SK-N-SH (cell line): Measurements from ENCODE around the gene STK35. TPM values are rescaled to one million over a fixed set of nuclear protein-coding genes. Genes with fewer than 3 reads are reported as not detected.

Experiments
- CTCF ChIA-PET: fragments of 300-600, 350-600 bp; formaldehyde crosslinking; extraction: SDS; loops from one replicate; lab custom pipeline; 2021; lab: Yijun Ruan, JAX
- POLR2A ChIA-PET: fragments of 350-600 bp; sonication (Branson Sonifier 250); formaldehyde crosslinking; extraction: SDS; loops from one replicate; lab custom pipeline; 2020; ENCODE audit warnings: antibody characterized with exemption, inconsistent platforms; lab: Yijun Ruan, JAX
- DNase-seq: peaks from one replicate; pipeline ENCODE4 v3.0.0; 2012
- H2AFZ ChIP-seq: fragments of 200-600 bp; sonication (generic); 2 replicates; pipeline ENCODE4 v1.8.1; 2016; ENCODE audit warnings: antibody characterized with exemption, mild to moderate bottlenecking, low read depth
- H3F3A ChIP-seq: fragments of 200-600 bp; sonication (generic); replicated peaks from 2 replicates; pipeline ENCODE3; 2016; ENCODE audit warnings: antibody characterized with exemption, mild to moderate bottlenecking; ENCODE audit not compliant: insufficient read depth
- H3K27ac ChIP-seq, 2 experiments: fragments of 200-500 bp in 1 of 2; fragments of 200-600 bp in 1 of 2; sonication (Bioruptor generic) in 1 of 2; sonication (generic), shearing (Covaris generic) in 1 of 2; 2 replicates each; pipeline versions ENCODE4 v1.5.1 to v1.6.1; 2014 to 2016; ENCODE audit warnings: low read depth in 2 of 2, inconsistent platforms in 1 of 2, low read length in 1 of 2, mild to moderate bottlenecking in 1 of 2, mixed read lengths in 1 of 2
- H3K27me3 ChIP-seq: fragments of 200-600 bp; sonication (generic), shearing (Covaris generic); 2 replicates; pipeline ENCODE4 v1.6.1; 2016; ENCODE audit warnings: mixed run types; ENCODE audit not compliant: insufficient read depth
- H3K36me3 ChIP-seq, 2 experiments: fragments of 200-500 bp in 1 of 2; fragments of 200-600 bp in 1 of 2; sonication (Bioruptor generic) in 1 of 2; sonication (generic) in 1 of 2; replicated peaks in 1 of 2; 2 replicates each; pipeline versions ENCODE3 to v1.5.1; 2014 to 2016; ENCODE audit warnings: low read length in 1 of 2, mild to moderate bottlenecking in 1 of 2; ENCODE audit not compliant: insufficient read depth in 2 of 2, control insufficient read depth in 1 of 2
- H3K4me1 ChIP-seq, 2 experiments: fragments of 200-500 bp in 1 of 2; fragments of 200-600 bp in 1 of 2; sonication (Bioruptor generic) in 1 of 2; sonication (generic), shearing (Covaris generic) in 1 of 2; 2 replicates each; pipeline versions ENCODE4 v1.5.1 to v1.6.1; 2014 to 2016; ENCODE audit warnings: low read depth in 1 of 2, low read length in 1 of 2, mixed run types in 1 of 2; ENCODE audit not compliant: insufficient read depth in 2 of 2, control insufficient read depth in 1 of 2
- H3K4me2 ChIP-seq: fragments of 200-600 bp; sonication (generic), shearing (Covaris generic); 2 replicates; pipeline ENCODE4 v1.6.1; 2017; ENCODE audit warnings: mixed run types
- H3K4me3 ChIP-seq, 2 experiments: fragments of 200-500 bp in 1 of 2; fragments of 200-600 bp in 1 of 2; sonication (Bioruptor generic) in 1 of 2; sonication (generic), shearing (Covaris generic) in 1 of 2; 2 replicates each; pipeline versions ENCODE4 v1.5.1 to v1.8.1; 2014 to 2016; ENCODE audit warnings: low read depth in 2 of 2, inconsistent platforms in 1 of 2, low read length in 1 of 2, mild to moderate bottlenecking in 1 of 2, mixed read lengths in 1 of 2, moderate library complexity in 1 of 2
- H3K79me2 ChIP-seq: fragments of 200-600 bp; sonication (generic); 2 replicates; pipeline ENCODE4 v1.8.1; 2017; ENCODE audit warnings: mild to moderate bottlenecking; ENCODE audit not compliant: insufficient read depth
- H3K9ac ChIP-seq: fragments of 200-600 bp; sonication (generic); 2 replicates; pipeline ENCODE4 v1.6.1; 2017; ENCODE audit warnings: mixed run types
- H3K9me2 ChIP-seq: fragments of 200-600 bp; sonication (generic); 2 replicates; pipeline ENCODE4 v1.6.1; 2017; ENCODE audit warnings: mixed run types
- H3K9me3 ChIP-seq: fragments of 200-600 bp; sonication (generic); 2 replicates; pipeline ENCODE4 v1.6.1; 2017; ENCODE audit warnings: mixed run types, mild to moderate bottlenecking, moderate library complexity
- H4K20me1 ChIP-seq: fragments of 200-600 bp; sonication (generic); 2 replicates; pipeline ENCODE4 v1.6.1; 2017; ENCODE audit warnings: mild to moderate bottlenecking, mixed run types; ENCODE audit not compliant: insufficient read depth
- CHD2 ChIP-seq: fragments of 150-350 bp; IDR thresholded peaks from 2 replicates; pipeline ENCODE4 v1.6.1; 2018; ENCODE audit warnings: low read length; ENCODE audit not compliant: partially characterized antibody
- CTCF ChIP-seq: fragments of 200-600 bp; sonication (generic); IDR thresholded peaks from 2 replicates; pipeline ENCODE4 v1.6.1; 2017; ENCODE audit warnings: antibody characterized with exemption, mild to moderate bottlenecking, moderate library complexity
- ELF1 ChIP-seq: IDR thresholded peaks from 2 replicates; pipeline ENCODE4 v1.4.0; 2012
- FOXJ3 ChIP-seq: sonication (generic); formaldehyde crosslinking; IDR thresholded peaks from 2 replicates; pipeline ENCODE4 v1.5.1; 2020; ENCODE audit warnings: mild to moderate bottlenecking, missing genetic modification reagents
- GABPA ChIP-seq: IDR thresholded peaks from 2 replicates; pipeline ENCODE4 v1.4.0; 2012; ENCODE audit warnings: low read depth, mild to moderate bottlenecking
- POLR2AphosphoS5 ChIP-seq: IDR thresholded peaks from 2 replicates; pipeline ENCODE4 v1.6.1; 2012; ENCODE audit warnings: low read depth, low read length
- RCOR1 ChIP-seq: fragments of 150-350 bp; IDR thresholded peaks from 2 replicates; pipeline ENCODE4 v1.6.1; 2017; ENCODE audit warnings: antibody characterized with exemption, low read length
- WGBS: methylation state at CpG from one replicate; pipeline ENCODE4 v1.1.6; 2017; ENCODE audit warnings: low lambda C conversion rate; 5-methylcytosine and 5-hydroxymethylcytosine counted together
- polyA plus RNA-seq, 3 experiments: library from polyadenylated mRNA; depleted of rRNA; stranded (reverse); fragments of >200 nt; gene quantifications; 2 replicates each; pipeline ENCODE4 v1.2.3, GENCODE V29; 2012

The STK35 gene
- polyA plus RNA-seq, 1 of the 3 experiments (the other 2 are of a cell fraction): 6.7 TPM

DNA sequence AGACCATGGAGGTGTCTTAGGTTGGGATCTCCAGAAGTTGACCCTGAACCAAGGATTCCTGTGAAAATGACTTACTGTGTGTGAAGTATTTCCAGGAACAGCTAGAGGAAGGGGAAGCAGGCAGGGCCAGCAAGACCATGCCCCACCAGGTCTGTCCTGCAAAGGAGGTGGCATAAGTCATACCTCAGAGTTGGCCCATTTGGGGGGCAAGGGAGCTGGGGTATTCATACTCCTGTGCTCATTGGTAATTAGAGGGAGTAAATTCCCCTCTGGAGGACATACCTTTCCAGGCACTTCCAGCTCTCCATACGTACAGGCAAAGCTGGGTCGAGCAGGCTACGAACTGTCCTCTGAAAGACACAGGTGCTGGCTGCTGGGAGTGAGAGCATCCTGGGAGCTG is 72.4 kb downstream of the STK35 start:
- Histone ChIP-seq H3K36me3 (no peaks in the 10 kb centered on the region), H3K4me2 (no peak overlapping the region), H3K79me2 (no peaks in the 10 kb centered on the region), H3K9me2 (no peaks in the 10 kb centered on the region), H3K27me3 (peaks cover 9% of the 10 kb centered on the region), H3K4me1 (peaks cover 0 to 2% of the 10 kb centered on the region in 2 experiments; a peak in 1 of 4 replicates), H3K27ac (no peak overlapping the region), H3K9me3 (no peaks in the 10 kb centered on the region), H3F3A (no peaks in the 10 kb centered on the region), H3K9ac (no peak overlapping the region), H4K20me1 (no peaks in the 10 kb centered on the region), H2AFZ (no peak overlapping the region), H3K4me3 (no peak overlapping the region)
- CTCF ChIA-PET: interaction anchor here (1.2 to 6.9 kb wide), 13 partner anchors 9 to 409 kb away, joined by 4 to 130 read pairs (median 25); no protein-coding TSS in a partner anchor
- POLR2A ChIA-PET: no interaction called here
- DNase-seq: no peak
- TF ChIP-seq CHD2: no peak
- no peak for TF ChIP-seq FOXJ3 (CRISPR knock-in tag)
- 6% methylated on average over 3 of the region's 3 CpGs for WGBS

DNA sequence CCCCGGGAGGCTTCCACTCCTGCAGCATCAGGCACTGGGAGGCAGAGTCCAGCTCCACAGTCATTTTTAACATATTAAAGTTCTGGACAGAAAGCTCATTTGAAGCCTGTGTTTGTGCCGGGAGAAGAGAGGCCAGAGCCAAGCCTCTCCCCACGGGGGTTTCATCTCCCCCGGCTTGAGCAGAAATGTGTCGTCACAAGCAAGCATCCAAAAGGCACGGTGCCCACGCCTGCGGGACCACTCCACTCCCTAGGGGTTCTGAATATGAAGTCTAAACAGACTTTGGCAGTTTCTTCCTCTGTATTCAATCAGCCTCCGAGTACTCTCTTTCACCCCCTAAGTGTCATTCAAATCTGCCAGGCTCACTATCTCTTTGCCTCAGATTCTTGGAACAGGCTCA is 75.3 kb downstream of the STK35 start:
- H3K79me2 ChIP-seq: no peaks in the 10 kb centered on the region

More for the DNA sequence above, 75.3 kb downstream of the STK35 start:
- WGBS: 52% methylated on average over 8 of the region's 9 CpGs
- peaks cover 0 to 2% of the 10 kb centered on the region in 2 experiments; a peak in 1 of 4 replicates for H3K4me1 ChIP-seq
- no peak overlapping the region for H2AFZ ChIP-seq
- H3K9me3 ChIP-seq: no peaks in the 10 kb centered on the region
- no peak for DNase-seq
- H3K4me3 ChIP-seq: no peak overlapping the region
- no peak for TF ChIP-seq POLR2AphosphoS5
- TF ChIP-seq ELF1: no peak
- TF ChIP-seq GABPA: no peak
- no peak for TF ChIP-seq RCOR1
- no peak for TF ChIP-seq CTCF
- H3K36me3 ChIP-seq: no peaks in the 10 kb centered on the region
- no peaks in the 10 kb centered on the region for H3F3A ChIP-seq
- peaks cover 9% of the 10 kb centered on the region for H3K27me3 ChIP-seq
- CTCF ChIA-PET: interaction anchor here (0.8 to 4.9 kb wide), 3 partner anchors 30 to 412 kb away, joined by 3 to 25 read pairs (median 4); no protein-coding TSS in a partner anchor
- POLR2A ChIA-PET: no interaction called here
- H3K4me2 ChIP-seq: no peak overlapping the region
- no peak overlapping the region for H3K9ac ChIP-seq
- H3K27ac ChIP-seq: no peak overlapping the region
- no peaks in the 10 kb centered on the region for H4K20me1 ChIP-seq
- H3K9me2 ChIP-seq: no peaks in the 10 kb centered on the region
